ENCODE results near the gene RPL32.
A peak's percentile ranks its signal among the peaks of the same experiment; 100 is the strongest.

The RPL32 gene

GRCh38 chr3:12809435-12809834 lies 31.9 kb downstream of the RPL32 start:
- peak overlapping the region; percentile 45 for H3K4me3 ChIP-seq (ENCODE audit: low read depth, low read length)
- no peak for DNase-seq (ENCODE audit: low read depth, low spot score)
- in situ Hi-C loops (cut with HindIII; ENCODE audit: low sequenced_read_pairs) = no loop called here
- no peak for TF ChIP-seq CTCF (IDR thresholded peaks at IDR 0.05; ENCODE audit: low read depth, low read length)

GRCh38 chr3:12809001-12809400 lies 32.4 kb downstream of the RPL32 start:
- in situ Hi-C loops (cut with HindIII; ENCODE audit: low sequenced_read_pairs) = no loop called here
- no peak overlapping the region for H3K4me3 ChIP-seq (ENCODE audit: low read depth, low read length)
- DNase-seq (ENCODE audit: low read depth, low spot score) = no peak
- no peak for TF ChIP-seq CTCF (IDR thresholded peaks at IDR 0.05; ENCODE audit: low read depth, low read length)

- in situ Hi-C loops (cut with HindIII; ENCODE audit: low sequenced_read_pairs) = no loop called here
- no peak overlapping the region for H3K4me3 ChIP-seq (ENCODE audit: low read depth, low read length)
- DNase-seq (ENCODE audit: low read depth, low spot score) = no peak
- no peak for TF ChIP-seq CTCF (IDR thresholded peaks at IDR 0.05; ENCODE audit: low read depth, low read length)
Measured at GRCh38 chr3:12808587-12808986, 32.8 kb downstream of the RPL32 start.

GRCh38 chr3:12807601-12808359 lies 33.6 kb downstream of the RPL32 start:
- DNase-seq (ENCODE audit: low read depth, low spot score) = no peak

GRCh38 chr3:12807066-12807465 lies 34.3 kb downstream of the RPL32 start:
- no peak for TF ChIP-seq CTCF (IDR thresholded peaks at IDR 0.05; ENCODE audit: low read depth, low read length)
- in situ Hi-C loops (cut with HindIII; ENCODE audit: low sequenced_read_pairs) = no loop called here
- DNase-seq (ENCODE audit: low read depth, low spot score) = no peak
- no peak overlapping the region for H3K4me3 ChIP-seq (ENCODE audit: low read depth, low read length)

More at GRCh38 chr3:12807601-12808359, 33.6 kb downstream of the RPL32 start:
- no peak overlapping the region for H3K4me3 ChIP-seq (ENCODE audit: low read depth, low read length)
- in situ Hi-C loops (cut with HindIII; ENCODE audit: low sequenced_read_pairs) = no loop called here
- TF ChIP-seq CTCF (IDR thresholded peaks at IDR 0.05; ENCODE audit: low read depth, low read length) = no peak

GRCh38 chr3:12803371-12803770 lies 38.0 kb downstream of the RPL32 start:
- H3K4me3 ChIP-seq (ENCODE audit: low read depth, low read length) = no peak overlapping the region
- in situ Hi-C loops (cut with HindIII; ENCODE audit: low sequenced_read_pairs) = no loop called here
- TF ChIP-seq CTCF (IDR thresholded peaks at IDR 0.05; ENCODE audit: low read depth, low read length) = no peak
- DNase-seq (ENCODE audit: low read depth, low spot score) = no peak

Measured in astrocyte of the spinal cord (primary cell).